H9 (cell line): ENCODE measurements around the gene JPT2. TPM values are rescaled to one million over a fixed set of nuclear protein-coding genes. Genes with fewer than 3 reads are reported as not detected.

Experiments
- DNase-seq: peaks from one replicate; pipeline ENCODE4 v3.0.0-alpha.2; 2017
- H2AFZ ChIP-seq: one replicate; pipeline ENCODE4 v1.6.1; 2013; ENCODE audit warnings: mild to moderate bottlenecking, low read length, control low read depth, moderate library complexity
- H2AK5ac ChIP-seq: 2 replicates; pipeline ENCODE4 v1.6.1; 2013; ENCODE audit warnings: low read length, control low read depth, mixed read lengths; ENCODE audit not compliant: insufficient read length
- H2BK120ac ChIP-seq: one replicate; pipeline ENCODE4 v1.6.1; 2013; ENCODE audit warnings: low read depth, mild to moderate bottlenecking, low read length, control low read depth, inconsistent platforms; ENCODE audit not compliant: poor library complexity, severe bottlenecking
- H2BK12ac ChIP-seq: 2 replicates; pipeline ENCODE4 v1.6.1; 2013; ENCODE audit warnings: low read length, control low read depth, mixed read lengths, low read depth; ENCODE audit not compliant: insufficient read length
- H2BK15ac ChIP-seq: 2 replicates; pipeline ENCODE4 v1.6.1; 2013; ENCODE audit warnings: low read depth, low read length, control low read depth
- H2BK20ac ChIP-seq: one replicate; pipeline ENCODE4 v1.6.1; 2013; ENCODE audit warnings: low read depth, mild to moderate bottlenecking, low read length, control low read depth, inconsistent platforms; ENCODE audit not compliant: poor library complexity, severe bottlenecking
- H2BK5ac ChIP-seq: 2 replicates; pipeline ENCODE4 v1.6.1; 2013; ENCODE audit warnings: low read length, control low read depth, mixed read lengths; ENCODE audit not compliant: insufficient read length
- H3K14ac ChIP-seq: 2 replicates; pipeline ENCODE4 v1.6.1; 2013; ENCODE audit warnings: low read length, control low read depth; ENCODE audit not compliant: insufficient read depth
- H3K18ac ChIP-seq: 2 replicates; pipeline ENCODE4 v1.6.1; 2013; ENCODE audit warnings: low read depth, mild to moderate bottlenecking, mixed read lengths, low read length, control low read depth; ENCODE audit not compliant: insufficient read length
- H3K23ac ChIP-seq: 2 replicates; pipeline ENCODE4 v1.6.1; 2013; ENCODE audit warnings: low read length, control low read depth, mixed read lengths, low read depth; ENCODE audit not compliant: insufficient read length
- H3K23me2 ChIP-seq: 2 replicates; pipeline ENCODE4 v1.6.1; 2013; ENCODE audit warnings: low read depth, mild to moderate bottlenecking, mixed read lengths, low read length, control low read depth; ENCODE audit not compliant: insufficient read length, poor library complexity, severe bottlenecking
- H3K27ac ChIP-seq: 2 replicates; pipeline ENCODE4 v1.5.1; 2013; ENCODE audit warnings: low read length, control low read depth, mixed read lengths, low read depth; ENCODE audit not compliant: insufficient read length
- H3K27me3 ChIP-seq: 2 replicates; pipeline ENCODE4 v1.6.1; 2013; ENCODE audit warnings: low read length, control low read depth, inconsistent platforms; ENCODE audit not compliant: insufficient read depth
- H3K4ac ChIP-seq: 2 replicates; pipeline ENCODE4 v1.6.1; 2013; ENCODE audit warnings: low read depth, mild to moderate bottlenecking, control low read depth, inconsistent platforms, low read length, moderate library complexity
- H3K4me1 ChIP-seq: 2 replicates; pipeline ENCODE4 v1.6.1; 2013; ENCODE audit warnings: low read length, control low read depth, inconsistent platforms; ENCODE audit not compliant: insufficient read depth
- H3K4me2 ChIP-seq: 2 replicates; pipeline ENCODE4 v1.6.1; 2013; ENCODE audit warnings: low read length, control low read depth, mixed read lengths; ENCODE audit not compliant: insufficient read length, insufficient read depth
- H3K56ac ChIP-seq: 2 replicates; pipeline ENCODE4 v1.6.1; 2013; ENCODE audit warnings: low read depth, mild to moderate bottlenecking, mixed read lengths, low read length, control low read depth; ENCODE audit not compliant: insufficient read length
- H3K79me1 ChIP-seq: 2 replicates; pipeline ENCODE4 v1.6.1; 2013; ENCODE audit warnings: low read depth, mild to moderate bottlenecking, moderate library complexity, low read length, control low read depth, inconsistent platforms; ENCODE audit not compliant: insufficient read depth, poor library complexity, severe bottlenecking
- H3K79me2 ChIP-seq: 2 replicates; pipeline ENCODE4 v1.6.1; 2013; ENCODE audit warnings: low read length, control low read depth, inconsistent platforms; ENCODE audit not compliant: insufficient read depth
- H3K9ac ChIP-seq: 2 replicates; pipeline ENCODE4 v1.6.1; 2013; ENCODE audit warnings: low read length, control low read depth, mixed read lengths; ENCODE audit not compliant: insufficient read length; ENCODE audit errors: extremely low read depth
- H3K9me3 ChIP-seq: one replicate; pipeline ENCODE4 v1.6.1; 2013; ENCODE audit warnings: low read depth, low read length, inconsistent platforms; ENCODE audit not compliant: control insufficient read depth
- H3T11ph ChIP-seq: one replicate; pipeline ENCODE4 v1.6.1; 2013; ENCODE audit warnings: mild to moderate bottlenecking, low read length, control low read depth, inconsistent platforms
- H4K20me1 ChIP-seq: one replicate; pipeline ENCODE4 v1.6.1; 2013; ENCODE audit not compliant: control insufficient read depth, insufficient read length, insufficient read depth
- H4K5ac ChIP-seq: 2 replicates; pipeline ENCODE4 v1.6.1; 2013; ENCODE audit warnings: low read depth, mild to moderate bottlenecking, mixed read lengths, low read length, control low read depth; ENCODE audit not compliant: insufficient read length
- H4K8ac ChIP-seq: replicated peaks from 2 replicates; pipeline ENCODE4 v1.6.1; 2013; ENCODE audit warnings: low read length, control low read depth, mixed read lengths, low read depth; ENCODE audit not compliant: insufficient read length
- H4K91ac ChIP-seq: 2 replicates; pipeline ENCODE4 v1.6.1; 2013; ENCODE audit warnings: low read depth, mild to moderate bottlenecking, moderate library complexity, mixed read lengths, low read length, control low read depth; ENCODE audit not compliant: insufficient read length
- H3K27ac Mint-ChIP-seq, 3 experiments: 2 replicates in 2 of 3; 3 replicates in 1 of 3; pipeline ENCODE4 v1.8.0; 2020 to 2021; ENCODE audit warnings: mixed read lengths in 3 of 3, mild to moderate bottlenecking in 1 of 3, moderate library complexity in 1 of 3
- H3K27me3 Mint-ChIP-seq: 2 replicates; pipeline ENCODE4 v1.8.0; 2021; ENCODE audit warnings: low read depth, mild to moderate bottlenecking, moderate library complexity, mixed read lengths
- H3K36me3 Mint-ChIP-seq, 3 experiments: 2 replicates in 2 of 3; 3 replicates in 1 of 3; pipeline ENCODE4 v1.8.0; 2020 to 2021; ENCODE audit warnings: low read depth in 3 of 3, mixed read lengths in 3 of 3; ENCODE audit not compliant: insufficient read depth in 1 of 3
- H3K4me1 Mint-ChIP-seq, 2 experiments: 2 replicates each; pipeline ENCODE4 v1.8.0; 2020; ENCODE audit warnings: mixed read lengths in 2 of 2
- H3K4me3 Mint-ChIP-seq, 2 experiments: 2 replicates in 1 of 2; 3 replicates in 1 of 2; pipeline ENCODE4 v1.8.0; 2020 to 2021; ENCODE audit warnings: mild to moderate bottlenecking in 2 of 2, mixed read lengths in 2 of 2, moderate library complexity in 1 of 2
- H3K9me3 Mint-ChIP-seq, 2 experiments: 2 replicates in 1 of 2; 3 replicates in 1 of 2; pipeline ENCODE4 v1.8.0; 2020; ENCODE audit warnings: mild to moderate bottlenecking in 2 of 2, mixed read lengths in 2 of 2, moderate library complexity in 1 of 2
- CTCF ChIP-seq: fragments of 200-600 bp; sonication (generic); conservative IDR thresholded peaks from 3 replicates; pipeline ENCODE4 v1.8.0; 2021; ENCODE audit warnings: antibody characterized with exemption, mild to moderate bottlenecking
- WGBS: extraction: QIAGEN DNeasy Blood & Tissue Kit; methylation state at CpG from one replicate; pipeline ENCODE4 v1.1.7; 2013; ENCODE audit warnings: missing lambda C conversion rate, low lambda C conversion rate, mixed read lengths; ENCODE audit not compliant: insufficient read length; ENCODE audit errors: extremely low coverage; 5-methylcytosine and 5-hydroxymethylcytosine counted together
- total RNA-seq: library from RNA; stranded (reverse); gene quantifications from 2 replicates; pipeline ENCODE4 v1.2.1, GENCODE V29; 2021

Gene JPT2
- total RNA-seq, 1 experiment from 2014 or later: 206 TPM

DNA sequence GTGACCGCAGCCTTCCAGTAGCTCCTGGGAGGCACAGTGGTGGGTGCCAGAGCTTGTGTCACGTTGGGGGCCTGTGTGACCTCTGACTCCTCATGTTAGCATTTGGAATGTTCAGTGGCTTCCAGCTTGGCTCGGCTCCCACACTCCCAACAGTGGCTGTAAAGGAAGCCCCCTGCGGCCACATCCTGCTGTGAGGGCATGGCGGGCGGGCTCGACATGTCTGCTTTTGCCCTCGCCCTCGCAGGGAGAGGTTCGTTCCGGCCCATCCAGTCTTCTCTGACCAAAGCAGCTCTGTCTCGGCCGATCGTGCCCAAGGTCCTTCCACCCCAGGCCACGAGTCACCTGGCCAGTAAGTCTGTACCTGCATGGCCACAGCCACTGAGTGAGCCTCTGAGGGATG, 12.2 kb upstream of the JPT2 start:
- no peak overlapping the region for H3T11ph ChIP-seq
- no peak overlapping the region for H2BK5ac ChIP-seq
- no peaks in the 10 kb centered on the region for H4K20me1 ChIP-seq
- no peak overlapping the region for H2BK12ac ChIP-seq
- no peaks in the 10 kb centered on the region for H3K79me2 ChIP-seq
- no peaks in the 10 kb centered on the region for H3K4me1 Mint-ChIP-seq
- H4K5ac ChIP-seq: no peak overlapping the region
- H3K23me2 ChIP-seq: no peaks in the 10 kb centered on the region
- no peak overlapping the region for H2AFZ ChIP-seq
- no peak overlapping the region for H3K4me3 Mint-ChIP-seq
- no CpG with 5 or more reads among the region's 15 CpGs for WGBS
- no peak overlapping the region for H3K4ac ChIP-seq
- no peaks in the 10 kb centered on the region for H3K27me3 ChIP-seq
- no peaks in the 10 kb centered on the region for H3K9me3 ChIP-seq
- no peak for TF ChIP-seq CTCF
- peak overlapping the region in 1 of 3 experiments; percentile 27; a peak in 1 of 7 replicates for H3K27ac Mint-ChIP-seq
- H2BK120ac ChIP-seq: no peak overlapping the region
- no peak overlapping the region for H4K8ac ChIP-seq
- no peaks in the 10 kb centered on the region for H3K4me1 ChIP-seq
- no peaks in the 10 kb centered on the region for H3K79me1 ChIP-seq
- no peak overlapping the region for H3K27ac ChIP-seq
- DNase-seq: no peak
- no peak overlapping the region for H4K91ac ChIP-seq
- no peak overlapping the region for H2BK15ac ChIP-seq
- H3K36me3 Mint-ChIP-seq: peaks cover 22 to 91% (median 69%) of the 10 kb centered on the region in 3 experiments; a peak in 6 of 7 replicates
- H3K9ac ChIP-seq: no peak overlapping the region
- H3K9me3 Mint-ChIP-seq: no peaks in the 10 kb centered on the region; a peak in 1 of 5 replicates
- H2AK5ac ChIP-seq: no peak overlapping the region
- H2BK20ac ChIP-seq: no peak overlapping the region
- no peak overlapping the region for H3K18ac ChIP-seq
- no peak overlapping the region for H3K4me2 ChIP-seq
- H3K23ac ChIP-seq: no peak overlapping the region
- no peaks in the 10 kb centered on the region for H3K27me3 Mint-ChIP-seq
- no peak overlapping the region for H3K14ac ChIP-seq
- no peak overlapping the region for H3K56ac ChIP-seq
